Mononuclear cell (primary cell): ENCODE data around the gene GNGT1. TPM values are rescaled to one million over a fixed set of nuclear protein-coding genes. Genes with fewer than 3 reads are reported as not detected.

Experiments used
- H3K27me3 ChIP-seq: 2 replicates; pipeline ENCODE4 v1.6.0; 2011; ENCODE audit warnings: low read length, control low read depth; ENCODE audit not compliant: insufficient read depth
- H3K4me1 ChIP-seq: 2 replicates; pipeline ENCODE4 v1.5.1; 2011; ENCODE audit warnings: mild to moderate bottlenecking, low read length, control low read depth; ENCODE audit not compliant: insufficient read depth
- H3K4me3 ChIP-seq: 2 replicates; pipeline ENCODE4 v1.5.1; 2011; ENCODE audit warnings: mild to moderate bottlenecking, low read length, moderate library complexity
- H3K9me3 ChIP-seq: 2 replicates; pipeline ENCODE4 v1.5.1; 2011; ENCODE audit warnings: low read depth, mild to moderate bottlenecking, control low read depth, low read length
- total RNA-seq: library from RNA; depleted of rRNA; stranded (reverse); fragments of >200 nt; gene quantifications from one replicate; pipeline ENCODE4 v1.2.3, GENCODE V29; 2012

The GNGT1 gene
- total RNA-seq, 1 donor = not detected

DNA sequence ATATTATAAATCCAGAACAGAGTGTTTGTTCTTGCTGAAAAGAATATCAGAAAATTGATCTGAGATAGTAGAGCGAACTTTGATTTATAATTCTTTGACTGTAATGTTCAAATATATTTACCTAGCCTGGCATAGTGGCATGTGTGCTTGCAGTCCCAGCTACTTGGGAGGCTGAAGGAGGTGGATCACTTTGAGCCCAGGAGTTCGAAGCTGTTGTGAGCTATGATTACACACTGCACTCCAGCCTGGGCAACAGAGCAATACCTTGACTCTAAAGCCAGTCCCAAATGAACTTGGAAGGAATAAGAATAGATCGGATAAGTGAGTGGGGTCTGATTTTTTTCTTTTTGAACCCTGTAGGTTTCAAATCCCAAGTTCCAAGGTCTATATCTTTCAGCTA is 38.7 kb downstream of the GNGT1 start:
- H3K9me3 ChIP-seq = no peaks in the 10 kb centered on the region
- H3K4me3 ChIP-seq = no peak overlapping the region
- H3K27me3 ChIP-seq = no peaks in the 10 kb centered on the region
- no peaks in the 10 kb centered on the region for H3K4me1 ChIP-seq

DNA sequence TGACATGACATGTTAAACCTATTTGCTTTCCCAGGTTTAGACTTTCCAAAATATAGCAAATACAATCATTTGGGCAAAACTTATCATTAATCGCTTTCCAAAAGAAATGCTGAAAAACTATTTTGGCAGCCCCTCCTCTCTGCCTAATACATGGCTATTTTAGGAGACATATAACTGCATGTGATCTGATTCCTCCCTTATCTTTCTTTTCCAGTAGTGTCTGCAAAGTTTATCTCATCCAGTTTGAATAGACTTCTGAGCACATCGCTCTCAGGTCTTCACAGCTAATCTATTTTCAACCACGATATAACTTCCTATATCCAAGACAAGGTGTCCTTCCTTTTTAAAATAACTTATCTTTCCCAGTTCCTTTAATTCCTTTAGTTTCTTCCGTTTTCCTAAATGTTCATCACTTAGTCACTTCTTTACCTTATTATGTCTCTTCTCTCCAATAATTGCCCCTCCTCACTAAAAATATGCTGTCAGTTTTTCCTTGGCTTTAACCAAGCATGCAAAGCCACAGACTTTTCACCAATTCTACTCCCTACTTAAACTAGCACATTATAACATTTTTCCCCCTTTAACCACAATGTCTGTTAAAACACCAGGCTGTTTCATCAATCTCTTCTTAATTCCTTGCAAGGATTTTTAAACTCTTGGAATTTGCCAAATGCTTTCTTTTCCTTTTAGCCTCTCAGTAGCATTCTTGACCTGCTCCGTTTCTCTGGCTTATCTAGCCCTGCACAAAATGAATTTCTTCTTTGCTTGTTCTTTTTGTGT is 39.6 kb downstream of the GNGT1 start:
- no peaks in the 10 kb centered on the region for H3K4me1 ChIP-seq
- no peaks in the 10 kb centered on the region for H3K9me3 ChIP-seq
- H3K27me3 ChIP-seq = no peaks in the 10 kb centered on the region
- no peak overlapping the region for H3K4me3 ChIP-seq

DNA sequence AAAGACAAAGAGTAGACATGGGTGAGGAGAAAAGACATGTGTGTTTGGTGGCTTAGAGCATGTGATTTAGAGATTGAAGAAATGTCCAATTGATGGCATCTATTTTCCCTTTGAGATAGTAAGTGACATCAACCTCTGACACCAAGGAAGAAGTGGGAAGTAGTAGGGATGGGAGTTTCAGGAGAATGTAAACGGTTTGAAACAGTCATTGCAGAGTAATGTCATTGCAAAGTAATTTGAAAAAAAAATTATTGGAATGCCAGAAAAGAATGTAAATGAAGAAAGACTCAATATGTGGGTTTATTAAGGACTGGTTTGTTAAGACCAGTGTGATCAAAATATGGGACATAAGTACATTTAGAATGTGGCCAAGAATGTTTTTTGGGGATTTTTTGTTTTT is 41.7 kb downstream of the GNGT1 start:
- H3K4me3 ChIP-seq = no peak overlapping the region
- H3K9me3 ChIP-seq = no peaks in the 10 kb centered on the region
- no peaks in the 10 kb centered on the region for H3K4me1 ChIP-seq
- no peaks in the 10 kb centered on the region for H3K27me3 ChIP-seq

DNA sequence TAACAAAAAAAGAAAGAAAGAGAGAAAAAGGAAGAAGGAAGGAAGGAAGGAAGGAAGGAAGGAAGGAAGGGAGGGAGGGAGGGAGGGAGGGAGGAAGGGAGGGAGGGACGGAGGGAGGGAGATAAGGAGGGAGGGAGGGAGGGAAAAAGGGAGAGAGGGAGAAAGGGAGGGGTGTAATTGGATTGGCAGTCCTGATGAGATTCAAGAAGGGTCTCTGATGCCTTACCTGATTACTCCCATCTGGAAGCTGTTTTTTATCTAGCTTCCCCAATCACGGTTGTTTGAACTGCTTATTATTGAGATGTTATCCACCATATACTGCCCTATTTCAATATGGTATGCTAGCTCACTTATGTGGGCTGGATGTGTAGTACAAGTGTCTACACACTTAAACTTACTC is 42.5 kb downstream of the GNGT1 start:
- H3K27me3 ChIP-seq = no peaks in the 10 kb centered on the region
- H3K9me3 ChIP-seq = no peaks in the 10 kb centered on the region
- no peaks in the 10 kb centered on the region for H3K4me1 ChIP-seq
- no peak overlapping the region for H3K4me3 ChIP-seq

DNA sequence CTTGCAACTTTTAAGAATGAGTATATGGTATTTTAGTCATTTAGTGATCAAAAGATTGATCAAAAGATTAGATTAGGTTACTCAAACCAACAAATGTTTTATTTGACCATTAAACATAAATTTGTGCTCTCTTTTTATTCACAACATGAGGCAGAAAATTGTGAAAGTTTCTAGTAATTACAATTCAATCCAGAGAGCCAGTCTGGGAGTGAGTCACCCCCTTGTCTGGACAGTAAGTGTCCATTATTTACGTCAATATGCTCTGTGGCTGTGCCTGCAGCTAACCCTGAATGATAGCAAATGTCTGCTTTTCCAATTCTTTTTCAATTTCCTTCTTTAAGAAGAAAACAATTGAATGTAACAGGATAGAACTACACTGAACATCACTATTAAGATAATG is 43.1 kb downstream of the GNGT1 start:
- no peaks in the 10 kb centered on the region for H3K9me3 ChIP-seq

DNA sequence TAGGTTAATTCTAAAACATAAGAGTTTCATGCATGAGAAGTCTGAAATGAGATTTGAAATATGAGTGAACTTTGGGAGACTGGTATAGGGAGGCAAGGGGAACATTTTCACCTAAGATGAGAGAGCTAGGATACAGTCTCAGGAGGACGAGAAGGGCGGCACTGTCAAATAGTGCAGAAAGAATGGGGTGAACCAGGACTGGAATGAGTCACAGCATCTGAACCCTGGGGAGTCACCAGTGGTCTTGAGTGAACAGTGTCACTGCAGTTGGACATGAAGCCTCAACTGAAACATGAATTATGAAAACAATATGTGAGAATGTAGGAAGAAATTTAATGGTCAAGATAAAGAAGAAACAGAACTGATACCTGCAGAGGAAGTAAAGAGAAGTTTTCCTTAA is 48.9 kb downstream of the GNGT1 start:
- Histone ChIP-seq H3K4me3 (no peak overlapping the region), H3K4me1 (no peaks in the 10 kb centered on the region), H3K27me3 (no peaks in the 10 kb centered on the region), H3K9me3 (no peaks in the 10 kb centered on the region)

More for the DNA sequence above, 43.1 kb downstream of the GNGT1 start:
- H3K4me3 ChIP-seq = no peak overlapping the region
- H3K4me1 ChIP-seq = no peaks in the 10 kb centered on the region
- no peaks in the 10 kb centered on the region for H3K27me3 ChIP-seq

DNA sequence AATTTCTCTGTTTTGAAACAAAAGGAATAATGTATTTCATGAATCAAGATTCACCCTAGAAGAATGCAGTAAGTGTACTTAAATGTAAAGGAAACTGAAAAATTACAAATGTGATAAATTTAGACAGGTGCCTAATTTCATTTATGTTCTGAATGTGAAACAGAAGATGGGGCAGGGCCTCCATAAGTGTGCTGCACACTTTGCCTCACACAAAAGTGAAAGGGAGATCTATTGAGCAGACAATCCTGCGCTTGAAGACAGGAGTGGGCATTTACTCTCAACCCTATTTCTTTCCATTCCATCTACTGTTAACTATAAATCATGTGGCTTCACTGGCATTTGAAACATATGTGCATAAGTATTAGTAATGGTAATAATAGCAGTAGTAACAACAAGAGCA is 51.4 kb downstream of the GNGT1 start:
- no peaks in the 10 kb centered on the region for H3K4me1 ChIP-seq
- H3K4me3 ChIP-seq = no peak overlapping the region
- H3K9me3 ChIP-seq = no peaks in the 10 kb centered on the region
- H3K27me3 ChIP-seq = no peaks in the 10 kb centered on the region

DNA sequence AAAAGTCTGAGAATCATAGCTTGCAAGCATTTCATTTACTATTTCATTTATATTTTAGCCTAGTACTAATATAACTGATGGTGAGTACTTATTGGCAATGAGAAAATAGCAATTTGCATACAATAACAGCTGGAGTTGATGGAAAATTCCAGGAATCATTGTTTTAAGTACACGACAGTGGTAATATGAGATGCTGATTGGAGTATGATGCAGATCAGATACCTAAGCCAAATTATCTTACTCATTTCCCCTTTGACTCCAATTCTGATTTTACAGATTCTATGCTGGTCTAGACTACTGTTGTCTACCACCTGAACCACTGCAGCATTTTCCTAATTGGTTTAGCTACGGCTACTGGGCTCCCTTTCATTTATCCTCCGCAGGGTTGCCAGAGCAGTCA is 51.8 kb downstream of the GNGT1 start:
- Histone ChIP-seq H3K27me3 (no peaks in the 10 kb centered on the region), H3K4me1 (no peaks in the 10 kb centered on the region), H3K9me3 (no peaks in the 10 kb centered on the region), H3K4me3 (no peak overlapping the region)

DNA sequence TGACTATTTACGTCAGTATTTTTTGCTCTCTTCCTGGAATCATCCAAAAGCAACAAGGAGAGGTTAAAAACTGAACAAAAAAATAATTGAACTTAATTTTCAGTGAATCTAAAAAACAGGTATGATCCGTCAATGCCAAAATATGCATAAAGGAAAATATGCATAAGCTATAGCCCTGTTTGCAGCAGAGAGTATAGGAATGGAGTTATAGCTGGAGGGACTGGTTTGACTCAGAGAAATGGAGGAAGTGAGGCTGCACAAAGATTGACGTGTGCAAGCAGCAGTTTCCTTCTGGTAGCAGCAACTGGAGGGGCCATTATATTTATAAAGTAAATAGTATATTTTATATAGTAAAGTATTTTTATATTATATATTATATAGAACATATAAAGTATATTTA is 52.3 kb downstream of the GNGT1 start:
- Histone ChIP-seq H3K9me3 (no peaks in the 10 kb centered on the region), H3K4me1 (no peaks in the 10 kb centered on the region), H3K4me3 (no peak overlapping the region), H3K27me3 (no peaks in the 10 kb centered on the region)

Other genes starting within 250 kb of the GNGT1 start
- gene TFPI2, start 15.8 kb upstream of the GNGT1 start, total RNA-seq = not detected
- gene GNG11, start 15.2 kb downstream of the GNGT1 start, total RNA-seq = 22.8 TPM
- gene BET1, start 97.8 kb downstream of the GNGT1 start, total RNA-seq = 16.2 TPM